ENCODE data around the gene DCP1B. TPM values are rescaled to one million over a fixed set of nuclear protein-coding genes. Genes with fewer than 3 reads are reported as not detected.

DCP1B gene
- total RNA-seq, 3 donors from 2014 or later, result 12.2 to 20.8 (median 18.0) TPM

DNA sequence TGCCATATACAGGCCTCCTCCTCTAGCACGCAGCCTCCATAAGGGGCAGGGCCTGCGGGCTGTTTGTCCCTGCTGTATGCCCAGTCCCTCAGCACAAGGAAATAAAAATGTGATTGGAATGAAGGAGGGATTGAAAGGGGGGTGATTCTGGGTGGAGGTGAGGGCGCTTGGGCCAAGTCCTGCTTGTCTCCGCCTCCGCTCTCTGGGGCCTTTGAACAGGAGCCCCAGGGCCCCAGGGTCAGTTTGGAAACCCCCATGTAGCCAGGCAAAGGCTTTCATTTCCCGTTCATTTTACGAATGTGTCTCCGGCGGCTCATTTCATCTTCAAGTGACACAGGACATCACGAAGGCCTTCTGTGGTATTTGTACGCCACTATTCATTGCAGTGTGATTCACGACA is 81.3 kb downstream of the DCP1B start:
- Histone ChIP-seq H3K4me1 (no peaks in the 10 kb centered on the region), H3K9me3 (no peaks in the 10 kb centered on the region), H3K27me3 (peaks cover 0 to 7% of the 10 kb centered on the region in 2 donors), H3K4me3 (no peak overlapping the region), H3K36me3 (no peaks in the 10 kb centered on the region), H3K27ac (no peak overlapping the region)
- intact Hi-C loops (cut with DNase I; ENCODE audit: low total_unique reads), result no loop called here
- DNase-seq (ENCODE audit: low spot score in 2 of 2), result no peak
- TF ChIP-seq POLR2AphosphoS5 (IDR thresholded peaks at IDR 0.05), result no peak
- TF ChIP-seq POLR2A (IDR thresholded peaks at IDR 0.05), result no peak
- TF ChIP-seq, protein P1, sequence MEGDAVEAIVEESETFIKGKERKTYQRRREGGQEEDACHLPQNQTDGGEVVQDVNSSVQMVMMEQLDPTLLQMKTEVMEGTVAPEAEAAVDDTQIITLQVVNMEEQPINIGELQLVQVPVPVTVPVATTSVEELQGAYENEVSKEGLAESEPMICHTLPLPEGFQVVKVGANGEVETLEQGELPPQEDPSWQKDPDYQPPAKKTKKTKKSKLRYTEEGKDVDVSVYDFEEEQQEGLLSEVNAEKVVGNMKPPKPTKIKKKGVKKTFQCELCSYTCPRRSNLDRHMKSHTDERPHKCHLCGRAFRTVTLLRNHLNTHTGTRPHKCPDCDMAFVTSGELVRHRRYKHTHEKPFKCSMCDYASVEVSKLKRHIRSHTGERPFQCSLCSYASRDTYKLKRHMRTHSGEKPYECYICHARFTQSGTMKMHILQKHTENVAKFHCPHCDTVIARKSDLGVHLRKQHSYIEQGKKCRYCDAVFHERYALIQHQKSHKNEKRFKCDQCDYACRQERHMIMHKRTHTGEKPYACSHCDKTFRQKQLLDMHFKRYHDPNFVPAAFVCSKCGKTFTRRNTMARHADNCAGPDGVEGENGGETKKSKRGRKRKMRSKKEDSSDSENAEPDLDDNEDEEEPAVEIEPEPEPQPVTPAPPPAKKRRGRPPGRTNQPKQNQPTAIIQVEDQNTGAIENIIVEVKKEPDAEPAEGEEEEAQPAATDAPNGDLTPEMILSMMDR (IDR thresholded peaks at IDR 0.05), result no peak

DNA sequence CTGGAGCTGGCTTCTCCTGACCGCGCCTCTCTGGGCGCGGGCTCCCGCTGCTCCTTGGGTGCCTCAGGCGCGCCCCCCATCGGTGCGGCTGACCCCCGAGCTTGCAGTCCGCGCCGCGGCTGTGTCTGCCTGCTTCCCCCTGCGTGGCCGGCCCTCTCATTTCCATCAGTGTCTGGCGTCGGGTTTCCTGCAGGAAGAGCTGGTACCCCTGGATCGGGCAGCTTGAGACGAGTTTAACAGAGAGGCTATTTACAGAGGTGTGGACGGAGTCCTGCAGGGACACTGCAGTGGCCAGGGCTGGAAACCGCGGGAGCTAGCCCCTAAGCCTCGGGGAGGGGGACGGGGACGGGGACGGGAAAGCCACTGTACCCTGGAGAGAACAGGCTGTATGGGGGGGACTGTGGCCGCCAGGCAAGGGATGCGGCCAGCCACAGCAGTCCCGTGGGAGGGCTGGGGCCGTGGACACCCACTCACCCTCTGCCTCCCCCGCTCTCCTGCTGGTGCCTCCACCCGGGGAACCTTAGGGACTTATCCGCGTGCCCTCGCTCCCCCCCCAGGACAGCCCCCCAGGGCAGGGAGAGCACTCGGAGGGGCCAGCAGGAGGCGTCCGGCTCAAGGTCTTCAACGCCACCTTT is 82.1 kb downstream of the DCP1B start:
- Histone ChIP-seq H3K27ac (no peak overlapping the region), H3K36me3 (no peaks in the 10 kb centered on the region), H3K9me3 (no peaks in the 10 kb centered on the region), H3K4me3 (no peak overlapping the region), H3K4me1 (no peaks in the 10 kb centered on the region), H3K27me3 (peaks cover 0 to 7% of the 10 kb centered on the region in 2 donors)
- no peak for TF ChIP-seq POLR2A (IDR thresholded peaks at IDR 0.05)
- intact Hi-C loops (cut with DNase I; ENCODE audit: low total_unique reads), result no loop called here
- no peak for DNase-seq (ENCODE audit: low spot score in 2 of 2)

DNA sequence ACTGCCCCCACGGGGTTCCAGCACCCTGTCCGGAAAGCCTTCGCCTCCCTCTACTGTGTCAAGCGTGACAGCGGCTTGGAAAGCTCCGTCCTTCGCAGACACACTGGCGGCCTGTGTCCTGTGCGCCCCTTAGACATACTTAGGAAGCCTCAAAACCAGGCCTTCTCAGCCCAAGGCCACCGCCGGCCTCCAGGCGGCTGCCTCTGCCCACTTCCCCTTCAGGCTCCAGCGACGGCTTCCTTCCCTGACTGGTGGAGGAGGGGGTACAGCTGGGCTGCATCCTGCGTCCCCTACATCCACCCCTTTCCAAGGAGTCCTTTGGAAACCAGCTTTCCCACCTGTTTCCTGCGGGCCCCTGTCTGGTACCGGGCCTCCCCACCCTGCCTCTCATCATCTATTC is 83.3 kb downstream of the DCP1B start:
- no peak overlapping the region for H3K4me3 ChIP-seq
- H3K4me1 ChIP-seq, result no peaks in the 10 kb centered on the region
- H3K9me3 ChIP-seq, result no peaks in the 10 kb centered on the region
- H3K36me3 ChIP-seq, result no peaks in the 10 kb centered on the region
- TF ChIP-seq POLR2A (IDR thresholded peaks at IDR 0.05) (no peak), POLR2AphosphoS5 (IDR thresholded peaks at IDR 0.05) (no peak)
- TF ChIP-seq, protein P1 (IDR thresholded peaks at IDR 0.05), result no peak
- peaks cover 0 to 6% of the 10 kb centered on the region in 2 donors for H3K27me3 ChIP-seq
- no peak overlapping the region for H3K27ac ChIP-seq
- intact Hi-C loops (cut with DNase I; ENCODE audit: low total_unique reads), result no loop called here
- DNase-seq (ENCODE audit: low spot score in 2 of 2), result no peak

DNA sequence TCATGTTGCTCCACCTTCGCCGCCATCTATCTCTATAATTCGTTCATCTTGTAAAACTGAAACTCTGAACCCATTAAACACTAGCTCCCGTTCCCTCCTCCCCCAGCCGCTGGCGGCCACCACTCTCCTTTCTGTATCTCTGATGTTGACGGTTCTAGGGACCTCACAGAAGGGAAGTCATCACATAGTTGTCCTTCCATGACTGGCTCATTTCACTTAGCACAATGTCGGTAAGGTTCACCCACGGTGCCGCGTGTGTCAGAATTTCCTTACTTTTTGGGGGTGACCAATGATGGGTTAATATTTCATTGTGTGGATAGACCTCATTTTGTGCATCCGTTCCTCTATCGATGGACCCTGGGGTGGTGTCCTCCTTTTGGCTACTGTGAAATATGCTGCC is 83.8 kb downstream of the DCP1B start:
- H3K9me3 ChIP-seq, result no peaks in the 10 kb centered on the region
- H3K27me3 ChIP-seq, result peaks cover 0 to 2% of the 10 kb centered on the region in 2 donors
- TF ChIP-seq, protein P1 (IDR thresholded peaks at IDR 0.05), result no peak
- TF ChIP-seq POLR2A (IDR thresholded peaks at IDR 0.05) (no peak), POLR2AphosphoS5 (IDR thresholded peaks at IDR 0.05) (no peak)
- intact Hi-C loops (cut with DNase I; ENCODE audit: low total_unique reads), result no loop called here
- H3K4me1 ChIP-seq, result no peaks in the 10 kb centered on the region
- H3K27ac ChIP-seq, result no peak overlapping the region
- H3K4me3 ChIP-seq, result no peak overlapping the region
- DNase-seq (ENCODE audit: low spot score in 2 of 2), result no peak
- no peaks in the 10 kb centered on the region for H3K36me3 ChIP-seq

DNA sequence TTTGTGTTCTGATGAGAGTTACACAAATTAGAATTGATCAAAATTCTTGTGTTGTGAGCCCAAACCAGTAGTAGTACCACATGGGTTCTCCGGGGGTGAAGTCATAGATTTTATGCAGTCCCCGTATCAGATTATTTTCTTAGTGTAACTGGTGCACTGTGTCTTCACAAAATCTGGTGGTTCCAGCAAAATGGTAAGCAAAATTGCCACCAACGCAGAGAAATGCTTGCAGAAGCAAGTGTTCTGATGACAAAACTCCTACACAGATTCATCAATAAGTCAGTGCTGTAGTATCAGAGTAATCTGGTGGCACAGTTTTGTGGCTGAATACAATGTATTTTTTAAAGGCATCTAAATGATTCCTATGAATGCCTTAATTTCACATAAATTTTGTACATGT is 84.5 kb downstream of the DCP1B start:
- Histone ChIP-seq H3K36me3 (no peaks in the 10 kb centered on the region), H3K4me3 (no peak overlapping the region), H3K27ac (no peak overlapping the region), H3K4me1 (no peaks in the 10 kb centered on the region), H3K9me3 (no peaks in the 10 kb centered on the region), H3K27me3 (no peaks in the 10 kb centered on the region)
- TF ChIP-seq POLR2A (IDR thresholded peaks at IDR 0.05) (no peak), POLR2AphosphoS5 (IDR thresholded peaks at IDR 0.05) (no peak)
- TF ChIP-seq, protein P1 (IDR thresholded peaks at IDR 0.05), result no peak
- DNase-seq (ENCODE audit: low spot score in 2 of 2), result no peak
- intact Hi-C loops (cut with DNase I; ENCODE audit: low total_unique reads), result loop anchor here (5.0 kb wide), 1 partner anchor 727 kb away; no protein-coding TSS in a partner anchor

All from breast epithelium (tissue), 4 donors.